ENCODE data around the gene UBE3C.
A peak's percentile ranks its signal among the peaks of the same experiment; 100 is the strongest.

UBE3C gene

GRCh38 chr7:157295338-157295737 is 156.6 kb downstream of the UBE3C start:
- no peaks in the 10 kb centered on the region for H3K27me3 ChIP-seq (ENCODE audit: insufficient read depth, poor library complexity, severe bottlenecking)
- H3K4me3 ChIP-seq (replicated peaks; ENCODE audit: insufficient read depth, low read length): no peak overlapping the region
- H3K27ac ChIP-seq (replicated peaks): no peak overlapping the region
- TF ChIP-seq POLR2AphosphoS5 (IDR thresholded peaks at IDR 0.05; ENCODE audit: low read depth) (no peak), REST (IDR thresholded peaks at IDR 0.05; ENCODE audit: insufficient replicate concordance, low read depth) (no peak), GABPA (IDR thresholded peaks at IDR 0.05; ENCODE audit: low read depth) (no peak), SPI1 (IDR thresholded peaks at IDR 0.05; ENCODE audit: borderline replicate concordance, low read depth) (no peak)
- TF ChIP-seq, protein P1, sequence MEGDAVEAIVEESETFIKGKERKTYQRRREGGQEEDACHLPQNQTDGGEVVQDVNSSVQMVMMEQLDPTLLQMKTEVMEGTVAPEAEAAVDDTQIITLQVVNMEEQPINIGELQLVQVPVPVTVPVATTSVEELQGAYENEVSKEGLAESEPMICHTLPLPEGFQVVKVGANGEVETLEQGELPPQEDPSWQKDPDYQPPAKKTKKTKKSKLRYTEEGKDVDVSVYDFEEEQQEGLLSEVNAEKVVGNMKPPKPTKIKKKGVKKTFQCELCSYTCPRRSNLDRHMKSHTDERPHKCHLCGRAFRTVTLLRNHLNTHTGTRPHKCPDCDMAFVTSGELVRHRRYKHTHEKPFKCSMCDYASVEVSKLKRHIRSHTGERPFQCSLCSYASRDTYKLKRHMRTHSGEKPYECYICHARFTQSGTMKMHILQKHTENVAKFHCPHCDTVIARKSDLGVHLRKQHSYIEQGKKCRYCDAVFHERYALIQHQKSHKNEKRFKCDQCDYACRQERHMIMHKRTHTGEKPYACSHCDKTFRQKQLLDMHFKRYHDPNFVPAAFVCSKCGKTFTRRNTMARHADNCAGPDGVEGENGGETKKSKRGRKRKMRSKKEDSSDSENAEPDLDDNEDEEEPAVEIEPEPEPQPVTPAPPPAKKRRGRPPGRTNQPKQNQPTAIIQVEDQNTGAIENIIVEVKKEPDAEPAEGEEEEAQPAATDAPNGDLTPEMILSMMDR (IDR thresholded peaks at IDR 0.05; ENCODE audit: insufficient read depth, low read length): no peak
- DNase-seq (ENCODE audit: low read depth in 1 of 2, low spot score in 1 of 2): no peak

GRCh38 chr7:157297185-157297584 is 158.5 kb downstream of the UBE3C start:
- no peak overlapping the region for H3K27ac ChIP-seq (replicated peaks)
- no peak for DNase-seq (ENCODE audit: low read depth in 1 of 2, low spot score in 1 of 2)
- H3K27me3 ChIP-seq (ENCODE audit: insufficient read depth, poor library complexity, severe bottlenecking): no peaks in the 10 kb centered on the region
- H3K4me3 ChIP-seq (replicated peaks; ENCODE audit: insufficient read depth, low read length): no peak overlapping the region
- TF ChIP-seq SPI1 (IDR thresholded peaks at IDR 0.05; ENCODE audit: borderline replicate concordance, low read depth) (no peak), POLR2AphosphoS5 (IDR thresholded peaks at IDR 0.05; ENCODE audit: low read depth) (no peak), REST (IDR thresholded peaks at IDR 0.05; ENCODE audit: insufficient replicate concordance, low read depth) (no peak), GABPA (IDR thresholded peaks at IDR 0.05; ENCODE audit: low read depth) (no peak)
- TF ChIP-seq, protein P1 (IDR thresholded peaks at IDR 0.05; ENCODE audit: insufficient read depth, low read length): no peak

DNA sequence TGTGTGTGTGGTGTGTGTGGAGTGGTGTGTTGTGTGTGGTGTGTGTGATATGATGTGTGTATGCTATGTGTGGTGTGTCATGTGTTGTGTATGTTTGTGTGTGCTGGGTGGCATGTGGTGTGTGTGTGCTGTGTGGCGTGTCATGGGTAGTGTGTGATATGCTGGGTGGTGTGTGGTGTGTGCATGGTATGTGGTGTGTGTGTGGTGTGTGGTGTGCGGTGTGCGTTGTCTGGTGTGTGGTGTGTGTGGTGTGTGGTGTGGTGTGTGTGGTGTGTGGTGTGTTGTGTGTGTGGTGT is 160.5 kb downstream of the UBE3C start:
- no peak for DNase-seq (ENCODE audit: low read depth in 1 of 2, low spot score in 1 of 2)
- H3K27ac ChIP-seq (replicated peaks): peak overlapping the region; percentile 97
- no peaks in the 10 kb centered on the region for H3K27me3 ChIP-seq (ENCODE audit: insufficient read depth, poor library complexity, severe bottlenecking)
- no peak overlapping the region for H3K4me3 ChIP-seq (replicated peaks; ENCODE audit: insufficient read depth, low read length)
- TF ChIP-seq POLR2AphosphoS5 (IDR thresholded peaks at IDR 0.05; ENCODE audit: low read depth): no peak
- no peak for TF ChIP-seq REST (IDR thresholded peaks at IDR 0.05; ENCODE audit: insufficient replicate concordance, low read depth)
- TF ChIP-seq, protein P1 (IDR thresholded peaks at IDR 0.05; ENCODE audit: insufficient read depth, low read length): no peak
- TF ChIP-seq GABPA (IDR thresholded peaks at IDR 0.05; ENCODE audit: low read depth): no peak
- TF ChIP-seq SPI1 (IDR thresholded peaks at IDR 0.05; ENCODE audit: borderline replicate concordance, low read depth): no peak
